ENCODE measurements around the gene C16orf89.

Gene C16orf89

GRCh38 chr16:5002699-5003143 lies 63.0 kb downstream of the C16orf89 start:
- DNase-seq, result no peak

GRCh38 chr16:5001986-5002385 lies 63.8 kb downstream of the C16orf89 start:
- DNase-seq, result no peak

GRCh38 chr16:5001571-5001970 lies 64.2 kb downstream of the C16orf89 start:
- DNase-seq, result peak; percentile 68

GRCh38 chr16:5000573-5001001 lies 65.2 kb downstream of the C16orf89 start:
- DNase-seq, result no peak

GRCh38 chr16:4994719-4995434 lies 70.9 kb downstream of the C16orf89 start:
- no peak for DNase-seq

All from MV-4-11 (cell line).